GM23338 (cell line): ENCODE measurements around the gene GALNT15. TPM values are rescaled to one million over a fixed set of nuclear protein-coding genes. Genes with fewer than 3 reads are reported as not detected.

ENCODE experiments used
- ATAC-seq: fragments of 200-7000 bp; cut with Tn5 transposase; 3 replicates; pipeline ENCODE4 v1.9.1; 2020
- DNase-seq: peaks from one replicate; pipeline ENCODE4 v3.0.0-alpha.2; 2015; ENCODE audit warnings: low spot score
- H2AFZ ChIP-seq: fragments of 200-600 bp; sonication (generic); 2 replicates; pipeline ENCODE4 v1.8.0; 2016; ENCODE audit warnings: antibody characterized with exemption, mild to moderate bottlenecking, moderate library complexity
- H3F3A ChIP-seq: fragments of 200-600 bp; sonication (generic); replicated peaks from 2 replicates; pipeline ENCODE4 v1.8.0; 2017; ENCODE audit warnings: antibody characterized with exemption, mixed run types, low read depth
- H3K27ac ChIP-seq: fragments of 200-600 bp; sonication (generic); 2 replicates; pipeline ENCODE4 v1.6.1; 2016; ENCODE audit warnings: low read depth
- H3K27me3 ChIP-seq: fragments of 200-600 bp; sonication (generic); 2 replicates; pipeline ENCODE4 v1.8.0; 2016; ENCODE audit warnings: mild to moderate bottlenecking, mixed run types, moderate library complexity; ENCODE audit not compliant: insufficient read depth
- H3K36me3 ChIP-seq: fragments of 200-600 bp; sonication (generic); 2 replicates; pipeline ENCODE4 v1.8.0; 2016; ENCODE audit warnings: mild to moderate bottlenecking; ENCODE audit not compliant: insufficient read depth
- H3K4me1 ChIP-seq: fragments of 200-600 bp; sonication (generic); 2 replicates; pipeline ENCODE4 v1.8.0; 2016; ENCODE audit warnings: mild to moderate bottlenecking, moderate library complexity; ENCODE audit not compliant: insufficient read depth
- H3K4me2 ChIP-seq: fragments of 200-600 bp; sonication (generic); 2 replicates; pipeline ENCODE4 v1.7.1; 2017; ENCODE audit warnings: mixed run types
- H3K4me3 ChIP-seq: fragments of 200-600 bp; sonication (generic); 2 replicates; pipeline ENCODE4 v1.6.1; 2016; ENCODE audit warnings: mixed run types
- H3K79me2 ChIP-seq: fragments of 200-600 bp; sonication (generic); replicated peaks from 2 replicates; pipeline ENCODE4 v1.8.0; 2017; ENCODE audit warnings: mild to moderate bottlenecking; ENCODE audit not compliant: insufficient read depth
- H3K9me2 ChIP-seq: fragments of 200-600 bp; sonication (generic); 2 replicates; pipeline ENCODE4 v1.8.0; 2017; ENCODE audit not compliant: insufficient read depth
- H4K20me1 ChIP-seq: fragments of 200-600 bp; sonication (generic); replicated peaks from 2 replicates; pipeline ENCODE4 v1.8.0; 2017; ENCODE audit warnings: mild to moderate bottlenecking; ENCODE audit not compliant: insufficient read depth
- H3K27ac Mint-ChIP-seq: 2 replicates; pipeline ENCODE4 v1.8.0; 2020; ENCODE audit warnings: inconsistent platforms, mild to moderate bottlenecking, moderate library complexity, mixed read lengths
- H3K27me3 Mint-ChIP-seq: 3 replicates; pipeline ENCODE4 v1.8.0; 2022; ENCODE audit warnings: low read depth, mild to moderate bottlenecking, moderate library complexity, mixed read lengths, inconsistent platforms; ENCODE audit not compliant: insufficient read depth, poor library complexity
- H3K36me3 Mint-ChIP-seq: 3 replicates; pipeline ENCODE4 v1.8.0; 2021; ENCODE audit warnings: low read depth, mild to moderate bottlenecking, inconsistent platforms, moderate library complexity, mixed read lengths
- H3K4me1 Mint-ChIP-seq: 3 replicates; pipeline ENCODE4 v1.8.0; 2020; ENCODE audit warnings: mild to moderate bottlenecking, inconsistent platforms, mixed read lengths
- H3K4me3 Mint-ChIP-seq: 3 replicates; pipeline ENCODE4 v1.8.0; 2021; ENCODE audit warnings: moderate library complexity, mild to moderate bottlenecking, inconsistent platforms, mixed read lengths
- H3K9me3 Mint-ChIP-seq: 3 replicates; pipeline ENCODE4 v1.8.0; 2020; ENCODE audit warnings: moderate library complexity, mild to moderate bottlenecking, inconsistent platforms, mixed read lengths
- CREB1 ChIP-seq: fragments of 250-450 bp; sonication (Bioruptor Pico); IDR thresholded peaks from 2 replicates; pipeline ENCODE4 v1.5.0; 2020; ENCODE audit warnings: low read depth, mild to moderate bottlenecking, moderate library complexity
- CTCF ChIP-seq, 2 experiments: fragments of 200-600 bp in 1 of 2; sonication (generic) in 1 of 2; conservative IDR thresholded peaks; 2 replicates each; pipeline versions ENCODE4 v1.5.1 to v1.6.1; 2016 to 2017; ENCODE audit warnings: antibody characterized with exemption in 2 of 2, low read depth in 2 of 2, mild to moderate bottlenecking in 2 of 2, moderate library complexity in 1 of 2
- ETS1 ChIP-seq: IDR thresholded peaks from 2 replicates; pipeline ENCODE4 v1.6.1; 2016; ENCODE audit warnings: antibody characterized with exemption
- EZH2 ChIP-seq: fragments of 200-600 bp; sonication (generic); IDR thresholded peaks from one replicate; pipeline ENCODE4 v1.8.0; 2017; ENCODE audit warnings: antibody characterized with exemption, mild to moderate bottlenecking, low read depth; ENCODE audit not compliant: unreplicated experiment
- EZH2phosphoT487 ChIP-seq: fragments of 200-600 bp; sonication (generic); IDR thresholded peaks from one replicate; pipeline ENCODE4 v1.8.1; 2018; ENCODE audit warnings: antibody characterized with exemption; ENCODE audit not compliant: unreplicated experiment
- JUNB ChIP-seq: IDR thresholded peaks from one replicate; pipeline ENCODE4 v1.6.1; 2016; ENCODE audit warnings: antibody characterized with exemption; ENCODE audit not compliant: unreplicated experiment
- NANOG ChIP-seq: IDR thresholded peaks from 2 replicates; pipeline ENCODE4 v1.6.1; 2016; ENCODE audit warnings: antibody characterized with exemption, borderline replicate concordance
- POLR2AphosphoS5 ChIP-seq: IDR thresholded peaks from 2 replicates; pipeline ENCODE4 v1.6.1; 2016; ENCODE audit warnings: antibody characterized with exemption, low read depth
- STAT1 ChIP-seq: IDR thresholded peaks from one replicate; pipeline ENCODE4 v1.6.1; 2016; ENCODE audit warnings: antibody characterized with exemption; ENCODE audit not compliant: unreplicated experiment
- ZNF114 ChIP-seq: fragments of 250-450 bp; sonication (Bioruptor Pico); IDR thresholded peaks from 2 replicates; pipeline ENCODE4 v1.5.0; 2020; ENCODE audit warnings: mild to moderate bottlenecking, moderate library complexity
- ZNF331 ChIP-seq: fragments of 250-450 bp; sonication (Bioruptor Pico); IDR thresholded peaks from 2 replicates; pipeline ENCODE4 v1.5.0; 2020; ENCODE audit warnings: low read depth, mild to moderate bottlenecking, moderate library complexity
- ZNF462 ChIP-seq: fragments of 250-450 bp; sonication (Bioruptor Pico); IDR thresholded peaks from 2 replicates; pipeline ENCODE4 v1.5.0; 2020; ENCODE audit warnings: mild to moderate bottlenecking, moderate library complexity
- polyA plus RNA-seq: library from polyadenylated mRNA; unstranded; fragments of >200 nt; fragmentation: Nextera tagmentation; extraction: Ambion mirVana; gene quantifications from 2 replicates; pipeline ENCODE4 v1.2.1, GENCODE V29; 2016
- total RNA-seq: library from RNA; depleted of rRNA; stranded (reverse); fragments of >200 nt; shearing (Covaris generic); gene quantifications from 2 replicates; pipeline ENCODE4 v1.2.3, GENCODE V29; 2014

Gene GALNT15
- total and polyA plus RNA-seq, 2 experiments from 2014 or later, result 0.06 to 0.35 TPM

GRCh38 chr3:16272588-16272987 lies 98.1 kb downstream of the GALNT15 start (continued):
- TF ChIP-seq EZH2phosphoT487 (no peak), EZH2 (no peak), ZNF331 (CRISPR knock-in tag) (no peak), STAT1 (no peak), JUNB (no peak), NANOG (no peak), CTCF (conservative IDR thresholded peaks at IDR 0.05; ENCODE audit: low read depth in 2 of 2) (no peak)

GRCh38 chr3:16273867-16274266 lies 99.4 kb downstream of the GALNT15 start:
- Histone ChIP-seq H3K27me3 (no peaks in the 10 kb centered on the region), H3F3A (no peaks in the 10 kb centered on the region), H3K79me2 (peaks cover 7% of the 10 kb centered on the region), H3K36me3 (peaks cover 43% of the 10 kb centered on the region), H2AFZ (no peak overlapping the region), H3K4me3 (no peak overlapping the region), H4K20me1 (peaks cover 6% of the 10 kb centered on the region), H3K9me2 (no peaks in the 10 kb centered on the region), H3K4me2 (no peak overlapping the region), H3K4me1 (no peaks in the 10 kb centered on the region), H3K27ac (no peak overlapping the region)
- peaks cover 37% of the 10 kb centered on the region for H3K36me3 Mint-ChIP-seq
- no peak for ATAC-seq
- TF ChIP-seq CTCF (conservative IDR thresholded peaks at IDR 0.05; ENCODE audit: low read depth in 2 of 2), result no peak
- TF ChIP-seq NANOG, result no peak
- TF ChIP-seq ZNF462, result no peak
- no peak for TF ChIP-seq ZNF114 (CRISPR knock-in tag)
- no peak for TF ChIP-seq CREB1 (CRISPR knock-in tag)
- TF ChIP-seq ETS1, result no peak
- TF ChIP-seq POLR2AphosphoS5, result no peak
- no peak for TF ChIP-seq JUNB
- no peak for TF ChIP-seq EZH2phosphoT487
- no peak for TF ChIP-seq EZH2
- no peak for TF ChIP-seq STAT1
- no peak for DNase-seq
- no peaks in the 10 kb centered on the region for H3K4me1 Mint-ChIP-seq
- H3K4me3 Mint-ChIP-seq, result no peak overlapping the region
- no peak overlapping the region for H3K27ac Mint-ChIP-seq
- no peaks in the 10 kb centered on the region for H3K9me3 Mint-ChIP-seq
- peaks cover 2% of the 10 kb centered on the region for H3K27me3 Mint-ChIP-seq
